Hepatocyte (in vitro differentiated cells): ENCODE results near the gene CDH4. TPM values are rescaled to one million over a fixed set of nuclear protein-coding genes. Genes with fewer than 3 reads are reported as not detected.

Source experiments
- DNase-seq: peaks from one replicate; pipeline ENCODE4 v3.0.0-alpha.2; 2016; ENCODE audit warnings: low spot score
- H2AFZ ChIP-seq: fragments of 200-600 bp; sonication (generic); 2 replicates; pipeline ENCODE4 v1.6.0; 2016; ENCODE audit warnings: antibody characterized with exemption, mild to moderate bottlenecking
- H3K27ac ChIP-seq: fragments of 200-600 bp; sonication (generic); 2 replicates; pipeline ENCODE4 v1.5.1; 2016; ENCODE audit warnings: mild to moderate bottlenecking
- H3K27me3 ChIP-seq: fragments of 200-600 bp; sonication (generic); 2 replicates; pipeline ENCODE4 v1.6.1; 2016
- H3K36me3 ChIP-seq: fragments of 200-600 bp; sonication (generic); replicated peaks from 2 replicates; pipeline ENCODE4 v1.5.1; 2016; ENCODE audit warnings: low read depth; ENCODE audit not compliant: insufficient read depth
- H3K4me1 ChIP-seq: fragments of 200-600 bp; sonication (generic); 2 replicates; pipeline ENCODE4 v1.5.1; 2016; ENCODE audit warnings: mild to moderate bottlenecking, moderate library complexity; ENCODE audit not compliant: insufficient read depth
- H3K4me2 ChIP-seq: fragments of 200-600 bp; sonication (generic); 2 replicates; pipeline ENCODE4 v1.6.0; 2016
- H3K4me3 ChIP-seq: fragments of 200-600 bp; sonication (generic); 2 replicates; pipeline ENCODE4 v1.5.1; 2016; ENCODE audit warnings: mild to moderate bottlenecking
- H3K79me2 ChIP-seq: fragments of 200-600 bp; sonication (generic); 2 replicates; pipeline ENCODE4 v1.6.0; 2017; ENCODE audit warnings: mild to moderate bottlenecking
- H3K9me2 ChIP-seq: fragments of 200-600 bp; sonication (generic); replicated peaks from 2 replicates; pipeline ENCODE4 v1.6.0; 2017; ENCODE audit warnings: mild to moderate bottlenecking; ENCODE audit not compliant: insufficient read depth
- H3K9me3 ChIP-seq: fragments of 200-600 bp; sonication (generic); 2 replicates; pipeline ENCODE4 v1.5.1; 2016; ENCODE audit warnings: low read depth, mild to moderate bottlenecking
- H4K20me1 ChIP-seq: fragments of 200-600 bp; sonication (generic); 2 replicates; pipeline ENCODE4 v1.6.0; 2016; ENCODE audit warnings: mild to moderate bottlenecking; ENCODE audit not compliant: insufficient read depth, poor library complexity, severe bottlenecking
- CTCF ChIP-seq: fragments of 200-600 bp; sonication (generic); IDR thresholded peaks from 2 replicates; pipeline ENCODE4 v1.5.1; 2016; ENCODE audit warnings: antibody characterized with exemption, mild to moderate bottlenecking; ENCODE audit not compliant: poor library complexity
- EZH2 ChIP-seq: fragments of 200-600 bp; sonication (generic); IDR thresholded peaks from 2 replicates; pipeline ENCODE4 v1.6.1; 2016; ENCODE audit warnings: antibody characterized with exemption, mild to moderate bottlenecking, borderline replicate concordance
- EZH2phosphoT487 ChIP-seq: fragments of 200-600 bp; sonication (generic); IDR thresholded peaks from one replicate; pipeline ENCODE4 v1.6.1; 2018; ENCODE audit warnings: antibody characterized with exemption, mild to moderate bottlenecking, low read depth, moderate library complexity; ENCODE audit not compliant: unreplicated experiment, severe bottlenecking
- WGBS: methylation state at CpG from one replicate; pipeline ENCODE4 v1.1.6; 2016; ENCODE audit warnings: low lambda C conversion rate; ENCODE audit errors: missing lambda C conversion rate; 5-methylcytosine and 5-hydroxymethylcytosine counted together
- polyA plus RNA-seq: library from polyadenylated mRNA; unstranded; fragments of >200 nt; fragmentation: Nextera tagmentation; extraction: Ambion mirVana; gene quantifications from 2 replicates; pipeline ENCODE4 v1.2.1, GENCODE V29; 2016
- total RNA-seq: library from RNA; depleted of rRNA; stranded (reverse); fragments of >200 nt; gene quantifications from 2 replicates; pipeline ENCODE4 v1.2.3, GENCODE V29; 2014

CDH4 gene
- total and polyA plus RNA-seq, 2 experiments from 2014 or later: 0.53 to 0.73 TPM

DNA sequence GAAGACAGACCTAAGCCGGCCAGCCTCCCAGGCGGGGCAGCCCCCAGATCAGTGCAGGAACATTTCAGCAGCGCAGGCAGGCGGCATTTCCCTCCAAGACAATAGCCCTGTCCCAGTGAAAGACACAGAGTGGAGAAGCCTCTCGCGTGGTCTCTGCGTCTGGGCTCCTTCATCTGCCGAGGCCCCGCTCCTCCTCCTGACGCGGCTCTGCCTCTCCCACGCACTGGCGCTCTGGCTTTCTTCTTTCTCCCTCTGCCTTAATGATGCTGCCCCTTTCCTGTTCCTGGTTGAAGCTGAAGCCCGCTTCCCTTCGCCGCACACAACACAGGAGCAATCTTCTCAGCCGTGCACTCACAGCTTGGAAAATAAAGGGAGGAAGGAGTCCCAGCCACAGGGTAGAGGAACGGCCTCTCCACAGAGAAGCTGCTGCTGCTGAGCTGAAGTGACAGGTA, 347.5 kb downstream of the CDH4 start:
- no peak for DNase-seq
- TF ChIP-seq EZH2phosphoT487 (no peak), EZH2 (no peak), CTCF (no peak)
- 85% methylated on average over 18 of the region's 18 CpGs for WGBS
- H3K79me2 ChIP-seq: no peaks in the 10 kb centered on the region
- no peaks in the 10 kb centered on the region for H3K4me1 ChIP-seq
- H3K27me3 ChIP-seq: no peaks in the 10 kb centered on the region
- no peaks in the 10 kb centered on the region for H3K36me3 ChIP-seq
- no peak overlapping the region for H3K27ac ChIP-seq
- H2AFZ ChIP-seq: no peak overlapping the region
- no peaks in the 10 kb centered on the region for H3K9me2 ChIP-seq
- no peak overlapping the region for H3K4me2 ChIP-seq
- H3K9me3 ChIP-seq: no peaks in the 10 kb centered on the region
- H3K4me3 ChIP-seq: no peak overlapping the region
- no peaks in the 10 kb centered on the region for H4K20me1 ChIP-seq

DNA sequence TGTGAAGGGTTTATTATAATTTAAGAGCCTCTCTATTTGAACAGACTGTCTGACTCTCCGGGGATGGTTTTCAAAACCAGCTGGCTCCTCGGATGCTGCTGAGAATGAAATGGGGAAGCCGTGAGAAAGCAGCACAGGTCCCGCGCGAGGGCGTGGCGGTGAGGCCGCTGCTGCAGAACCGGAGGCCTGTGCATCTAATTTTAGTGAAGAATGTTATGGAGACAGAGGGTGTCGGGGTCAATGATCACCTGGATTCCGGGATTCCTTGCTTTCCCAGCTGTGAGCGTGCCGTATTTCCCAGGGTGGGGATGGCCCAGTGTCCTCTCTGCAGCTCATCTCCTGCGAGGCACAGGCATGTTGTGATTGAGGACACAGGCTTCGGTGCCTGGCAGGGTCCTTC, 348.0 kb downstream of the CDH4 start:
- TF ChIP-seq EZH2 (no peak), EZH2phosphoT487 (no peak), CTCF (no peak)
- no peaks in the 10 kb centered on the region for H3K9me2 ChIP-seq
- H3K27me3 ChIP-seq: no peaks in the 10 kb centered on the region
- no peak for DNase-seq
- H4K20me1 ChIP-seq: no peaks in the 10 kb centered on the region
- H3K9me3 ChIP-seq: no peaks in the 10 kb centered on the region
- no peaks in the 10 kb centered on the region for H3K36me3 ChIP-seq
- 94% methylated on average over 16 of the region's 16 CpGs for WGBS
- H3K4me3 ChIP-seq: no peak overlapping the region
- H3K4me1 ChIP-seq: no peaks in the 10 kb centered on the region
- H3K4me2 ChIP-seq: no peak overlapping the region
- no peak overlapping the region for H2AFZ ChIP-seq
- no peaks in the 10 kb centered on the region for H3K79me2 ChIP-seq
- no peak overlapping the region for H3K27ac ChIP-seq

DNA sequence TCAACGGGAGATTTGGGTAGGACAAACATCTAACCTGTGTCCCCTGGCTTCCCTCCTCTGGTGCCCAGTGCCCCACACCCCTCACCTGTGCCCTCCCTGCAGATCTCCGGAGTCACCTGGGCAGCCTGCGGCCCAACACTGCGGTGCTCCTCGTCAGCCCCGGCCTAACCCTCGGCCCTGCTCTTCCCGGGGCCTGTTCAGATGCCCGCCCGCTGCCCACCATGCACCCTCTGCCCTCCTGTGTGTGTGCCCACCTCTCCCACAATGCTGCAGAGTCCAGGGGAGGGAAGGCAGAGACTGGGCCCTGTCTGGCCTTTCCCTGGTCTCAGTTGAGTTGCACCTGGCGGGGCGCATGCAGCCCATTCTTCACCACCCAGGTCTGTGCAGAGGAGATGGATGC, 349.3 kb downstream of the CDH4 start:
- DNase-seq: no peak
- WGBS: 90% methylated on average over 12 of the region's 12 CpGs
- Histone ChIP-seq H3K4me1 (no peaks in the 10 kb centered on the region), H3K27me3 (no peaks in the 10 kb centered on the region), H4K20me1 (no peaks in the 10 kb centered on the region), H3K9me2 (no peaks in the 10 kb centered on the region), H2AFZ (no peak overlapping the region), H3K4me3 (no peak overlapping the region), H3K9me3 (no peaks in the 10 kb centered on the region), H3K79me2 (no peaks in the 10 kb centered on the region), H3K27ac (no peak overlapping the region), H3K36me3 (no peaks in the 10 kb centered on the region), H3K4me2 (no peak overlapping the region)
- TF ChIP-seq EZH2: no peak
- no peak for TF ChIP-seq EZH2phosphoT487
- no peak for TF ChIP-seq CTCF

DNA sequence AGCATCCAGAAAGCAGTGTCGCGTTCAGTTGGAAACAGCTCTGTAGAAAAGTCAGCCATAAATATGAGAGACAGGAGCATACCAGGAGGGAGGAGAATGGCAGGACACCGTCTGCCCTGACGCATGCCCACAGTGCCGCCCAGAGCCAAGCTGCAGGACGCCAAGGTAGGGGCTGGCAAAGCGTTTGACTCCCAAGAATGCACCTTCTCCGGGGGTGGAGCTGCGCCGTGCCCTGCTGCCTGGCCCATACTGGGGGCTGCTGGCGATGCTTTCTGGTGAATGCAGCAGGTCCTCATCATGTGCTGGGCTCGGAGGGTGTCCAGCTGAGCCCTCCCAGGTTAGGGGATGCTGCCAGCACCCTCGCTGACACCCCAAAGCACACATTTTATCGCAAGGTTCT, 349.8 kb downstream of the CDH4 start:
- Histone ChIP-seq H3K9me2 (no peaks in the 10 kb centered on the region), H3K36me3 (no peaks in the 10 kb centered on the region), H3K27ac (no peak overlapping the region), H3K9me3 (no peaks in the 10 kb centered on the region), H3K27me3 (no peaks in the 10 kb centered on the region), H2AFZ (no peak overlapping the region), H3K4me3 (no peak overlapping the region), H4K20me1 (no peaks in the 10 kb centered on the region), H3K4me2 (no peak overlapping the region), H3K4me1 (no peaks in the 10 kb centered on the region), H3K79me2 (no peaks in the 10 kb centered on the region)
- DNase-seq: no peak
- 92% methylated on average over 14 of the region's 14 CpGs for WGBS
- TF ChIP-seq EZH2phosphoT487: no peak
- TF ChIP-seq CTCF: no peak
